ENCODE data around the gene RBM26. TPM values are rescaled to one million over a fixed set of nuclear protein-coding genes. Genes with fewer than 3 reads are reported as not detected.

Gene RBM26
- total and polyA plus RNA-seq, 2 of the 4 experiments (the other 2 are of a cell fraction), result 17.6 to 18.1 TPM

- Histone ChIP-seq H4K20me1 (ENCODE audit: insufficient read depth, low read length) (peaks cover 4% of the 10 kb centered on the region; the same call in 1 of the 2 replicates), H3K9me3 (ENCODE audit: control insufficient read depth, insufficient read depth, low read length) (no peaks in the 10 kb centered on the region), H3K23ac (ENCODE audit: low read depth, low read length) (no peak overlapping the region), H3K18ac (ENCODE audit: low read depth, low read length) (no peak overlapping the region), H3K4me2 (ENCODE audit: low read depth, low read length) (no peak overlapping the region), H2AK5ac (ENCODE audit: low read depth, low read length) (no peak overlapping the region), H3K4me1 (ENCODE audit: control insufficient read depth, insufficient read depth, low read length) (0 out of 2 replicates have a peak, but pooled peaks cover 2% of the 10 kb centered on the region), H2BK15ac (ENCODE audit: low read depth, low read length) (no peak overlapping the region), H2BK5ac (ENCODE audit: low read depth, low read length, poor library complexity, severe bottlenecking) (no peak overlapping the region), H2BK120ac (ENCODE audit: low read depth, low read length) (no peak overlapping the region), H3K9ac (ENCODE audit: low read depth, low read length) (no peak overlapping the region), H2BK20ac (ENCODE audit: low read depth, low read length) (no peak overlapping the region), H3K27me3 (ENCODE audit: control insufficient read depth, insufficient read depth, low read length) (no peaks in the 10 kb centered on the region), H2AFZ (replicated peaks; ENCODE audit: low read length, poor library complexity) (no peak overlapping the region), H3K4ac (ENCODE audit: low read depth, low read length) (no peak overlapping the region), H3K36me3 (ENCODE audit: control insufficient read depth, insufficient read depth, low read length) (peaks cover 8% of the 10 kb centered on the region), H3K9me1 (ENCODE audit: insufficient read depth, low read length) (no peaks in the 10 kb centered on the region), H3K56ac (ENCODE audit: extremely low read depth, insufficient read depth, low read length) (no peak overlapping the region), H3K79me1 (ENCODE audit: low read depth in 1 of 2, low read length in 2 of 2) (peaks cover 8 to 9% of the 10 kb centered on the region in 2 experiments; a peak in 3 of 4 replicates), H3K14ac (replicated peaks; ENCODE audit: low read depth, low read length) (no peak overlapping the region), H3K4me3 (ENCODE audit: insufficient read depth, low read depth, low read length) (no peak overlapping the region), H4K8ac (ENCODE audit: low read depth in 2 of 2, low read length in 2 of 2) (no peak overlapping the region), H4K5ac (ENCODE audit: low read depth, low read length) (no peak overlapping the region), H4K91ac (ENCODE audit: insufficient read depth, low read depth, low read length) (no peak overlapping the region), H3K27ac (ENCODE audit: insufficient read depth, low read length) (no peak overlapping the region), H2AK9ac (replicated peaks; ENCODE audit: low read depth, low read length, poor library complexity) (no peak overlapping the region)
- ChIA-PET POLR2A (ENCODE audit: unreplicated experiment) (no interaction called here), CTCF (interaction anchor here (0.6 to 0.8 kb wide), 4 partner anchors 9 to 1365 kb away, joined by 3 to 5 read pairs (median 4); no protein-coding TSS in a partner anchor)
- dilution Hi-C loops (cut with HindIII; ENCODE audit: low sequenced_read_pairs, unreplicated experiment) (no loop called here), intact Hi-C loops (cut with micrococcal nuclease) (no loop called here), in situ Hi-C loops (cut with MboI; ENCODE audit: low sequenced_read_pairs) (no loop called here)
- ATAC-seq (ENCODE audit: low read depth) (no peak), DNase-seq (peak; percentile 13)
- TF ChIP-seq RCOR1 (IDR thresholded peaks at IDR 0.05; ENCODE audit: insufficient replicate concordance, low read length) (no peak), CHD1 (IDR thresholded peaks at IDR 0.05; ENCODE audit: low read depth, low read length) (no peak), CEBPB (IDR thresholded peaks at IDR 0.05; ENCODE audit: low read depth, low read length) (no peak), MXI1 (IDR thresholded peaks at IDR 0.05; ENCODE audit: borderline replicate concordance, low read depth, low read length) (no peak), MAZ (IDR thresholded peaks at IDR 0.05; ENCODE audit: borderline replicate concordance, low read depth, low read length) (no peak)
- no CpG with 5 or more reads among the region's 3 CpGs for WGBS, 2 experiments (ENCODE audit: extremely low coverage in 2 of 2, insufficient read length in 1 of 2)
- BruUV-seq (replicated peaks), result no TSS peak
These were observed 57.0 kb downstream of the RBM26 start for GRCh38 chr13:79349011-79349410.

All from IMR-90 (cell line).